Tibial nerve (tissue), 4 donors: ENCODE measurements around the gene CDH13. TPM values are rescaled to one million over a fixed set of nuclear protein-coding genes. Genes with fewer than 3 reads are reported as not detected.
A peak's percentile ranks its signal among the peaks of the same experiment; 100 is the strongest.

Experiments
- DNase-seq, 2 donors: peaks; one replicate each; pipeline ENCODE4 v3.0.0-alpha.2; 2019; ENCODE audit warnings: low spot score in 2 of 2
- H3K27ac ChIP-seq, 4 donors: fragments of 200-600 bp; sonication (generic) in 3 of 4; one replicate each; pipeline ENCODE4 v1.5.1; 2017 to 2019; ENCODE audit warnings: mild to moderate bottlenecking in 1 of 4
- H3K27me3 ChIP-seq, 2 donors: fragments of 200-600 bp; sonication (generic) in 1 of 2; one replicate each; pipeline versions ENCODE4 v1.5.1 to v1.6.0; 2017 to 2019
- H3K36me3 ChIP-seq, 3 donors: fragments of 200-600 bp; sonication (generic); one replicate each; pipeline ENCODE4 v1.5.1; 2018 to 2019
- H3K4me1 ChIP-seq, 4 donors: fragments of 200-600 bp; sonication (generic) in 3 of 4; one replicate each; pipeline ENCODE4 v1.5.1; 2017 to 2019
- H3K4me3 ChIP-seq, 4 donors: fragments of 200-600 bp; sonication (generic) in 3 of 4; one replicate each; pipeline ENCODE4 v1.5.1; 2017 to 2019; ENCODE audit warnings: mild to moderate bottlenecking in 1 of 4, moderate library complexity in 1 of 4
- H3K9me3 ChIP-seq, 4 donors: fragments of 200-600 bp; sonication (generic) in 3 of 4; one replicate each; pipeline ENCODE4 v1.5.1; 2017 to 2019
- EP300 ChIP-seq, 2 donors: sonication (generic); formaldehyde crosslinking; IDR thresholded peaks; one replicate each; pipeline ENCODE4 v1.6.1; 2017; ENCODE audit warnings: antibody characterized with exemption in 2 of 2, mild to moderate bottlenecking in 1 of 2
- POLR2A ChIP-seq, 2 donors: fragments of 450-650 bp; IDR thresholded peaks; one replicate each; pipeline ENCODE4 v1.6.1; 2017; ENCODE audit warnings: antibody characterized with exemption in 2 of 2, mild to moderate bottlenecking in 2 of 2, moderate library complexity in 2 of 2
- WGBS, 2 donors: methylation state at CpG; one replicate each; pipeline ENCODE4 v1.1.5; 2018; 5-methylcytosine and 5-hydroxymethylcytosine counted together
- total RNA-seq, 4 donors: library from RNA; depleted of rRNA; stranded (reverse); fragments of >200 nt; gene quantifications; one replicate each; pipeline ENCODE4 v1.1.0, GENCODE V29; 2016
- TF ChIP-seq, protein P1 (sequence below), 5 experiments: fragments of 200-600 bp in 3 of 5; fragments of 450-650 bp in 2 of 5; sonication (generic) in 3 of 5; IDR thresholded peaks; one replicate each; pipeline ENCODE4 v1.5.1; 2016 to 2019; ENCODE audit warnings: antibody characterized with exemption in 5 of 5, mild to moderate bottlenecking in 3 of 5, moderate library complexity in 2 of 5

The CDH13 gene
- total RNA-seq, 4 donors from 2014 or later, result 4.1 to 14.4 (median 5.8) TPM

GRCh38 chr16:83538707-83539106 lies 911.9 kb downstream of the CDH13 start:
- Histone ChIP-seq H3K9me3 (no peaks in the 10 kb centered on the region), H3K4me1 (no peaks in the 10 kb centered on the region), H3K36me3 (no peaks in the 10 kb centered on the region), H3K27ac (no peak overlapping the region), H3K27me3 (no peaks in the 10 kb centered on the region), H3K4me3 (no peak overlapping the region)
- WGBS, 2 donors, result 86 to 94% methylated on average over 2 of the region's 2 CpGs
- DNase-seq, result no peak
- TF ChIP-seq, protein P1, sequence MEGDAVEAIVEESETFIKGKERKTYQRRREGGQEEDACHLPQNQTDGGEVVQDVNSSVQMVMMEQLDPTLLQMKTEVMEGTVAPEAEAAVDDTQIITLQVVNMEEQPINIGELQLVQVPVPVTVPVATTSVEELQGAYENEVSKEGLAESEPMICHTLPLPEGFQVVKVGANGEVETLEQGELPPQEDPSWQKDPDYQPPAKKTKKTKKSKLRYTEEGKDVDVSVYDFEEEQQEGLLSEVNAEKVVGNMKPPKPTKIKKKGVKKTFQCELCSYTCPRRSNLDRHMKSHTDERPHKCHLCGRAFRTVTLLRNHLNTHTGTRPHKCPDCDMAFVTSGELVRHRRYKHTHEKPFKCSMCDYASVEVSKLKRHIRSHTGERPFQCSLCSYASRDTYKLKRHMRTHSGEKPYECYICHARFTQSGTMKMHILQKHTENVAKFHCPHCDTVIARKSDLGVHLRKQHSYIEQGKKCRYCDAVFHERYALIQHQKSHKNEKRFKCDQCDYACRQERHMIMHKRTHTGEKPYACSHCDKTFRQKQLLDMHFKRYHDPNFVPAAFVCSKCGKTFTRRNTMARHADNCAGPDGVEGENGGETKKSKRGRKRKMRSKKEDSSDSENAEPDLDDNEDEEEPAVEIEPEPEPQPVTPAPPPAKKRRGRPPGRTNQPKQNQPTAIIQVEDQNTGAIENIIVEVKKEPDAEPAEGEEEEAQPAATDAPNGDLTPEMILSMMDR (IDR thresholded peaks at IDR 0.05), result no peak
- TF ChIP-seq EP300 (IDR thresholded peaks at IDR 0.05), result no peak
- TF ChIP-seq POLR2A (IDR thresholded peaks at IDR 0.05), result no peak

DNA sequence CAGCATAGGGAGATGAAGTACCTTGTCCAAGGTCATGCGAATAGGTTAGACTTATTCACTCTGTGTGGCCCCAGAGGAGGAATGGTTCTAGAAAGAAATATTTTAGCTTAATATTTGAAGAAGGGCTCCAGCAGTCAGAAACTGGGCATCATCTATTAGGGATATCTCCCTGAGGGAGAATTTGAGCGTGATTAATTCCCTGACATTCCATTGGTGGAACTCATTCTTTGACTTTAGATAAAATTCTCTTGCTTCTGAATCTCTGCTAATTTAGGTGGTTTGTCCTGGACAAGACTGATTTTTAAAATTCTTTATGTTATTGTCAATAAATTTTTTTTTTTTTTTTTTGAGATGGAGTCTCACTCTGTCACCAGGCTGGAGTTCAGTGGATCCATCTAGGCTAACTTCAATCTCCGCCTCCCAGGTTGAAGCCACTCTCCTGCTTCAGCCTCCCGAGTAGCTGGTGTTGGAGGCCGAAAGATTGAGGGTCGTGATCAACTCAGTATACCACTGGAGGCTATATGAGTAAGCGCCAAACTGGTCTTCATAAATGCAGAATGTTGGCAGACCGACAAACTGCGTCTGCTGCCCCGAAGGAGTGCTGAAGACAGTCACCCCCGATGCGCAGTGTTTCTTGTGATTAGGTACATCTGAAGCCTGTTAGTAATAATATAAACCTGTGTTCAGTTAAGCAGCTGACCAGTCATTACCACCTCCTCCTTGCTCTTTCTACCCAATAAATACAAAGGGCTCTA lies 913.1 kb downstream of the CDH13 start:
- DNase-seq, result no peak
- H3K27ac ChIP-seq, result no peak overlapping the region
- H3K9me3 ChIP-seq, result no peaks in the 10 kb centered on the region
- H3K36me3 ChIP-seq, result no peaks in the 10 kb centered on the region
- WGBS, 2 donors, result 77 to 95% methylated on average over 12 of the region's 12 CpGs
- H3K4me1 ChIP-seq, result no peaks in the 10 kb centered on the region
- no peaks in the 10 kb centered on the region for H3K27me3 ChIP-seq
- no peak overlapping the region for H3K4me3 ChIP-seq
- TF ChIP-seq, protein P1 (IDR thresholded peaks at IDR 0.05), result no peak
- TF ChIP-seq POLR2A (IDR thresholded peaks at IDR 0.05) (no peak), EP300 (IDR thresholded peaks at IDR 0.05) (no peak)

DNA sequence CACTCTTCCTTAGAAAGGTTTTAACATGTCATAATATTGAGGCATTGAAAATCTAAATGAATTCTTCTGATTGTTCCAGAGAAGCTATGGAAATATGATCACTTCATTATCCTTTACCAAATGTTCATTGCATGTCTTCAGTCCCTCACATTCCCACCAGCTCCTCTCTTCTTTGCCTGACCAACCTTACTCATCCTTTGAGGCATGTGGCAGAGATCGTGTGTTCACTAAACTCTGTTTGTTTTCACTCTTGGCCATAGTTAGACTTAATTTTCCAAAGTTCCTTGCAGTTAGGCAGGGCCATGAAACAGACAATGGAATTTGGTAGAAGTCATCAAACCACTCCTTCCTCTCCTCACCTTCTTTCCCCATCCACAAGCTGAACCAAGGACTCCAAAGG lies 914.5 kb downstream of the CDH13 start:
- no peak for TF ChIP-seq POLR2A (IDR thresholded peaks at IDR 0.05)
- no peak for TF ChIP-seq EP300 (IDR thresholded peaks at IDR 0.05)
- TF ChIP-seq, protein P1 (IDR thresholded peaks at IDR 0.05), result no peak
- 69% methylated on average over 1 of the region's 1 CpG for WGBS, 2 donors
- Histone ChIP-seq H3K36me3 (no peaks in the 10 kb centered on the region), H3K27me3 (no peaks in the 10 kb centered on the region), H3K4me3 (no peak overlapping the region), H3K27ac (no peak overlapping the region), H3K9me3 (no peaks in the 10 kb centered on the region), H3K4me1 (no peaks in the 10 kb centered on the region)
- DNase-seq, result no peak

- H3K4me1 ChIP-seq, result no peaks in the 10 kb centered on the region
- no peak for TF ChIP-seq EP300 (IDR thresholded peaks at IDR 0.05)
- TF ChIP-seq, protein P1 (IDR thresholded peaks at IDR 0.05), result no peak
- TF ChIP-seq POLR2A (IDR thresholded peaks at IDR 0.05), result no peak
- no peak overlapping the region for H3K4me3 ChIP-seq
- peaks cover 0 to 3% (median 0%) of the 10 kb centered on the region in 4 donors for H3K9me3 ChIP-seq
- peak in 1 of 2 donors; percentile 5 for DNase-seq
- H3K27me3 ChIP-seq, result no peaks in the 10 kb centered on the region
- no peak overlapping the region for H3K27ac ChIP-seq
- WGBS, 2 donors, result 73 to 75% methylated on average over 5 of the region's 5 CpGs
- H3K36me3 ChIP-seq, result no peaks in the 10 kb centered on the region
These were observed 915.7 kb downstream of the CDH13 start for GRCh38 chr16:83542491-83542890.

GRCh38 chr16:83549316-83550182 lies 922.8 kb downstream of the CDH13 start:
- Histone ChIP-seq H3K27ac (no peak overlapping the region), H3K4me3 (no peak overlapping the region), H3K9me3 (peaks cover 0 to 3% (median 0%) of the 10 kb centered on the region in 4 donors), H3K4me1 (no peaks in the 10 kb centered on the region), H3K36me3 (no peaks in the 10 kb centered on the region), H3K27me3 (no peaks in the 10 kb centered on the region)
- TF ChIP-seq POLR2A (IDR thresholded peaks at IDR 0.05), result no peak
- TF ChIP-seq, protein P1 (IDR thresholded peaks at IDR 0.05), result no peak
- no peak for TF ChIP-seq EP300 (IDR thresholded peaks at IDR 0.05)
- 51 to 53% methylated on average over 13 of the region's 13 CpGs for WGBS, 2 donors
- DNase-seq, result no peak
